ENCODE measurements around the gene TMEM269.

Gene TMEM269

DNA sequence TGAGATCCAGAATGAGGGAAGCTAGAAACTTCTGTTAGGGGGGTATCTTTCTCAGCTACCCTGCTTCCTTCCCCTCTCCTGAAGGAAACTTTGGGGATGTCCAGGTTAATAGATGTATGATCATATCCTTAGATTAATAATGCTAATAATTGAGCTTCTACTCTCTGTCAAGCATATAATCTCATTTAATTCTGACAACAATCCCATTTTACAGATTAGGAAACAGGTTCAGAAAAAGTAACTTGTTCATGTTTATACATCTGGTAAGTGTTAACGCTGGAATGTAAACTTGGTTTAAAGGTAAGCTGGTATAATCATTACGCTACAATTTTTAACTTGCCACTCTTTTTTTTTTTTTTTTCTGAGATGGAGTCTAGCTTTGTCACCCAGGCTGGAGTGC, 1.7 kb upstream of the TMEM269 start:
- TF ChIP-seq CTCF (IDR thresholded peaks at IDR 0.05; ENCODE audit: low read depth, low read length), result no peak
- H3K27me3 ChIP-seq (ENCODE audit: insufficient read depth, low read depth, severe bottlenecking), result no peaks in the 10 kb centered on the region
- H3K9me3 ChIP-seq (ENCODE audit: severe bottlenecking), result no peaks in the 10 kb centered on the region
- H3K4me3 ChIP-seq (ENCODE audit: low read depth, low read length), result no peak overlapping the region
- peaks cover 45% of the 10 kb centered on the region for H3K36me3 ChIP-seq
- no peak for DNase-seq
- H3K27ac ChIP-seq, result no peak overlapping the region

GRCh38 chr1:42784547-42784945, 245 bp upstream of the TMEM269 start:
- H3K9me3 ChIP-seq (ENCODE audit: severe bottlenecking), result no peaks in the 10 kb centered on the region
- H3K36me3 ChIP-seq, result peaks cover 41% of the 10 kb centered on the region
- no peak for TF ChIP-seq CTCF (IDR thresholded peaks at IDR 0.05; ENCODE audit: low read depth, low read length)
- no peak overlapping the region for H3K27ac ChIP-seq
- H3K4me3 ChIP-seq (ENCODE audit: low read depth, low read length), result no peak overlapping the region
- DNase-seq, result no peak
- no peaks in the 10 kb centered on the region for H3K27me3 ChIP-seq (ENCODE audit: insufficient read depth, low read depth, severe bottlenecking)

GRCh38 chr1:42786097-42786496, 1.3 kb downstream of the TMEM269 start:
- Histone ChIP-seq H3K9me3 (ENCODE audit: severe bottlenecking) (no peaks in the 10 kb centered on the region), H3K4me3 (ENCODE audit: low read depth, low read length) (no peak overlapping the region), H3K27ac (no peak overlapping the region), H3K27me3 (ENCODE audit: insufficient read depth, low read depth, severe bottlenecking) (no peaks in the 10 kb centered on the region), H3K36me3 (peaks cover 28% of the 10 kb centered on the region)
- DNase-seq, result no peak
- no peak for TF ChIP-seq CTCF (IDR thresholded peaks at IDR 0.05; ENCODE audit: low read depth, low read length)

- Histone ChIP-seq H3K27me3 (ENCODE audit: insufficient read depth, low read depth, severe bottlenecking) (no peaks in the 10 kb centered on the region), H3K27ac (peak overlapping the region; percentile 74), H3K36me3 (peaks cover 15% of the 10 kb centered on the region), H3K9me3 (ENCODE audit: severe bottlenecking) (no peaks in the 10 kb centered on the region), H3K4me3 (ENCODE audit: low read depth, low read length) (no peak overlapping the region)
- TF ChIP-seq CTCF (IDR thresholded peaks at IDR 0.05; ENCODE audit: low read depth, low read length), result no peak
- peak; percentile 74 for DNase-seq
Measured at GRCh38 chr1:42788021-42788420, 3.2 kb downstream of the TMEM269 start.

DNA sequence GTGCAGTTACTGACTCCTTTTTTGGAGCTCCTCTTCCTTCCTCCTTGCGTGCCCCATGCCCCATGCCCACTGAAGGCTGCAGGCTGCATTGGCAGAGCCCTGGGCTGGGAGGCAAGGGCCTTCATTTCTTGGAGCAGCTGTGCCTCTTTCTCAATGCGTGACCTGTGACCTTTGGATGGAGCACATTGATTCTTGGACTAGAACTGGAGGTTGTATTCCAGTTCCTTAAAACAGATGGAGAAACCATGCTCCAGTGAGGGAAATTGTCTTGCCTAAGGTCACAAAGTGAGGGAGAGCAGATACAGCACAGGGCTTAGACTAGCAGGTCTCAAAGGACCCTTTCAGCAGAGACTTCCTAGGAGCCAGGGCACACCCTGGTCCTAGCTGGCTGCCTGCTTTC, 9.0 kb downstream of the TMEM269 start:
- Histone ChIP-seq H3K27ac (no peak overlapping the region), H3K36me3 (no peaks in the 10 kb centered on the region), H3K9me3 (ENCODE audit: severe bottlenecking) (no peaks in the 10 kb centered on the region), H3K27me3 (ENCODE audit: insufficient read depth, low read depth, severe bottlenecking) (no peaks in the 10 kb centered on the region), H3K4me3 (ENCODE audit: low read depth, low read length) (no peak overlapping the region)
- no peak for DNase-seq
- no peak for TF ChIP-seq CTCF (IDR thresholded peaks at IDR 0.05; ENCODE audit: low read depth, low read length)

- Histone ChIP-seq H3K9me3 (ENCODE audit: severe bottlenecking) (no peaks in the 10 kb centered on the region), H3K36me3 (no peaks in the 10 kb centered on the region), H3K27me3 (ENCODE audit: insufficient read depth, low read depth, severe bottlenecking) (no peaks in the 10 kb centered on the region), H3K4me3 (ENCODE audit: low read depth, low read length) (no peak overlapping the region), H3K27ac (no peak overlapping the region)
- TF ChIP-seq CTCF (IDR thresholded peaks at IDR 0.05; ENCODE audit: low read depth, low read length), result no peak
- DNase-seq, result no peak
Measured at GRCh38 chr1:42797414-42797813, 12.6 kb downstream of the TMEM269 start.

Data from WERI-Rb-1 (cell line).